ENCODE data around the gene ASTL.

The ASTL gene

DNA sequence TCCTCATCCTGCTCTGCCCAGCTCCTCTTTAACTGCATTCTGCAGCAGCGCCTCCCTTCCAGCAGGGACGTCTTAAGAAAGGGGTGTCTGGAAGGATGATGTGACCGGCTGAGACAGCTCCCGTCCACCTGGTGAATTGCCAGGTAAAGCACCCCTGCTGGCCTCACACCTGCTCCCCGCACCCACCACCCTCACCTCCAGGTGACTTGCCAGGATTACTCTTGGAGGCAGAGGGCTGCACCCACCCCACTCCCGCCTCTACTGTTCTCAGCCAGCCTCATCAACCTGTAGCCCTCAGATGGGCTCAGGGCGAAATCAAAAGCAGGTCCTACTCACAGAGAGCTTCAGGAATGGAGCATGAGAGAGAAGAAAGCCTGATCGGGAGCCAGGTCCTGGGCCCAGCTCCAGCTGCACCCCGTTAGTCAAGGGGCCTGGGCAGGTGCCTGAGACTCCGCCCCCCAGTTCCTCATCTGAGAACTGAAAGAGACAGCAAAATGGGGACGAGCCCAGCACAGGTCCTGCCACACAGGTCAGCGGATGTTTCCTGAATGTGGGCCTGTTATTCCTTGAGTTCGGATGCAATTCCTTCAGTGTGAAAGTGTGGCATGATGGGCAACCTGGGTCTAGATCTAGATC, 27.6 kb downstream of the ASTL start:
- no peak for DNase-seq

DNA sequence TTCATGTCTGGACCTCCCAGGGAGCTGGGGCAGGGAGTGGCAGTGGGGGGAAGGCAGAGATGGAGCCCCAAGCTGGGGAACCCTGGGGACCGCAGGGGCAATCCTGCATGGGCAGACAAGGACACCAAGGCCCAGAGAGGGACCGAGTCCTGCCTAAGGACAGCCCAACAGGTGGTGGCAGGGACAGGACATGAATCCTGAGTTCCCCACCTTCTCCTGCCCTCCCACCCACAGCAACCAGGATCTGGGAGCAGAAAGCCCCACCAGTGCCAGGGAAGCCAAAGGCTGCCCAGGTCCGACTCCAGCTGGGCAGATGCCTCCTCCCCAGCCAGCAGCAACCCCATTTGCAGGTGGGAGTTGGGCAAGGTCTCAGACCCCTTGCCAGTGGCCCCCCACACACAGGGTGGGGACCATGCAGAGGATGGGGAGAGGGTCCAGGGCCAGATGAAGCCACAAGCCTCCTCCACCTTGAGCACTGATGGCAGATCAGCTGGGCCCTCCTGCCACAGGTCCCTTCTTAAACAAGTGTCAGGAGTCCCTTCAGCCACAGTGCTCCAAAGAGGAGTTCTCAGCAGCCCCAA, 28.3 kb downstream of the ASTL start:
- DNase-seq: no peak

DNA sequence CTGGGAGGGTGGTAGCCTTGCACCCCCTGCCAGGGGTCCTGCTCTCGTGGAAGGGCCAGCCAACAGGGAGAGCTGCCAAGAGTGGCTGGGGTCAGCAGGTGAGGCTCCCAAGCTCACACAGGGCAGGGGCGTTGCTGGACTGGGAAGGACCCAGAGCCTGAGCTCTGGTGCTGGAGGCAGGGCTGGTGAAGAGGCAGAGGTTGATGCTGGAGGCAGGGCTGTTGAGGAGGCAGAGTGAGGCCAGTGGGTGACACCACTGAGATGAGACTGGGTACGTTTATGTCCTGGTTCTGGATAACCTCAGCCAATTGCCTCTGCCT, 29.0 kb downstream of the ASTL start:
- DNase-seq: no peak

DNA sequence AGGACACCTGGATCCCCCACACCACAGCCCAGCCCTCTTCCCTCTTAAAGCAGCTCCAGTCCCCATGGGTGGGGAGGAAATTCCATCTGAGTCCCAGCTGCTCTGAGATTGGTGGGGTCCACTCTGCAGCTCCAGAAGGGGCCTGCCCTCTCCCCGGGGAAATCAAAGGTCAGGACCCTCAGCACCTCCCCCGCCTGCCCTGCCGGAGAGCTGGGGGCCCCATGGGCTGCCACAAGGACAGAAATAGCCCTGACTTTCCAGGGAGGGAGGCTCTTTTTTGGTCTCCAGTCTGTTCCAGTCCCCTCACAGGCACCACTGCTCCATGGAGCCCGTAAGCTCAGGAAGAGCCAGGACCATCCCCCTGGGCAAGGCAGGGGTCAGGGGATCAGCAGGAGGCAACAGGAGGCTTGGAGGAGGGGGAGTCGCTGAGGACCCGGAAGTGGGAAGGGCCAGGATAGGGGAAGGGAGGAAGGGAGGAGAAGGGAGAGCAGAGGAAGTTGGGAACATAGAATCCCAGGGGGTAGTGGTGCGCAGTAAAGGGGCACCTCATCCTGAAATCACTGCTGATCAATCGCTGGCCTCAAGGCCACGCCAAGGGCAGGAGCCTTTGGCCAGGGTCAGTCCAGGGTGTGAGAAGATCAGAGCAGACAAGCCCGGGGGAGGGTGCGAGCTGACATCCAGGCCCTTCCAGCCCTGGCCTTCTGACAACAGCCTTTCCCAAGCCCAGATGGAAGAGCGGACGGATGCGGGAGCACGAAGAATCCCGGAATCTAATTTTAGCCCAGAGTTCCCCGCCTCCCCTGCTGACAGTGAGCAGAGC, 29.6 kb downstream of the ASTL start:
- no peak for DNase-seq

DNA sequence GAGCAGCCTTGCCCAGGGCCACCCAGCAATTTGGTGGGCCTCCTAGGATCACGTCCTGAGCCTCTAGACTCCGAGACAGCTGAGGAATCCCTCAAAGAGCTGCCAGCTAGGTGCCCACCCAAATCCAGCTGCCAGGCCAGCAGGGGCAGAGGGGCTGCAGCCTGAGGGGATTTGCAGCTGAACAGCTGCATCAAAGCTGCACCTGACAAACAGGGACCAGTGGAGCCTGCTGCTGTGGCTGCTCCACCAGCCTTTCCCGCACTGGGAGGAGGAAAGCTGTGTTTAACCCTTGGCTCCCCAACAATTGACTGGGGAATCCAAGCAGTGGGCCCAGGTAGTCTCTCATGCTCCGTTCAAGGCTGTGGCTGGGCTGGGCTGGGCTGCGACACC, 30.2 kb downstream of the ASTL start:
- DNase-seq: no peak

DNA sequence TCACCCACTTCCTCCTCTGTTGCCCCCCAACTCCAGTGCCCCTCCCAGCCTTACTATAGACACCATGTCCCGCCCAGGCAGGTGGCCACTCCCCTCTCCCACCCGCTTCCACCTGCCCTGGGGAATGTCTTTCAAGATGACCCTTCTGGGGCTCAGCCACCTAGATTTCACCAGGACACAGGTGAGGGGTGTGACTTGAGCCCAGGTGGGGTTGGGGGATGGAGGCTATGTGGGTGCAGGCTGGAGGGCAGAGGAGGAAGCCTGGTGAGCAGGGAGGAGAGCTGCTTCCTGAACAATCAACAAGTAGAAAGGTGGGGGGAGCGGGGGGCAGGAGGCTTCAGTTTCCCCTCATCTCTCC, 30.6 kb downstream of the ASTL start:
- DNase-seq: no peak

DNA sequence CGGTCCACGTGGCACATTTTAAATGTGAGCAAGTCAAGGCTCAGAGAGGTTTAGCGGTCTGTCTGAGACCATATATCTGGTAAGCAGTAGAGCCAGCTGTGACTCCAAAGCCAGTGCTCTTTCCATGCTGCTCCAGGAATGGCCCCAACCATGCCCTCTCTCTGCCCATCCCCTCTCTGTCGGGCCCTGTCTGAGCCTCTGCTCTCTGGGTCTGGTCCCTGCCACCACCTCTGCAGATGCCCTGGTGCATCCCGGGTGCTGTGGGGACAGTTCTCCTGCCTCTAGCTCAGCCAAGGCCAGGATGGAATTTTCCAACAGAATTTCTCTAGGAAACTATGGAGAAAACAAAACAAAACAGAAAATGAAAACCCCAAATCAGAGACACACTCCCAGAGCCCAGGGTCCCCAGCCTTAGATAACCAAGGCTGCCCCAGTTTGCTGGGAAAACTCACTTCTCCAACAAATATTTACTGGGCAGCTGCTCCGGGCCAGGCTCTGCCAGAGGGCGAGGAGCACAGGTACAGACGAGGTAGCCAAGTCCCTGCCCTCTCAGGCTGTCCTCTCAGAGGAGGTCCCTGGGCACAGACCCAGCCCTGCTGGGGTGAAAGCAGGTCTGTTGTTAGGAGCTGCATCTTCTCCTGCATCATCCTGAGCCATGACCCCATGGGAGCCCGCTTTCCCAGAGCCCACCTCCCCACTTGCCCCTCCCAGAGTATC, 31.2 kb downstream of the ASTL start:
- no peak for DNase-seq

DNA sequence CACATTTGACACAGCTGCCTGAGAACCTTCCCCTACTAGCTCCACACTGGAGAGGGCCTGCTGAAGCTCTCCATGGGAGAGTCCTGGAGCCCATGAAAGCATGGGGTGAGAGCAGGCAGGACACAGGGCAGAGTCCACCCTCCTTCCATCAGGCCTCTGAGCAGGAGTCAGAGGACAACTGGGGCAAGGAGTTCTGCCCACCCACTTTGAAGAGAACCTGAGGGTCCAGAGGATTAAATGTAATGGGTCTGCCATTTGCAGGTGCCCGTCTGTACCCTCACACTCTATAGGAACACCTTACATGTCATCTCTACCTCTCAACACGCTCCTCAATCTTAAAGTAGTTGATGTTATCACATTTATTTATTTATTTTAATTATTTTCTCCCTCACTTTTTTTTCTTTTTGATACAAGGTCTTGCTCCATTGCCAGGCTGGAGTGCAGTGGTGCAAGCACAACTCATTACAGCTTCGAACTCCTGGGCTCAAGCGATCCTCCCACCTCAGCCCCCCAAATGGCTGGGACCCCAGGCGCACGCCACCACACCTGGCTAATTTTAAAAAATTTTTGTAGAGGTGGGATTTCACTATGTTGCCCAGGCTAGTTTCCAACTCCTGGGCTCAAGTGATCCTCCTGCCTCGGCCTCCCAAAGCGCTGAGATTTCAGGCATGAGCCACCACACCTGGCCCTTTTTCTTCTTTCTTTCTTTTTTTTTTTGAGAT, 32.1 kb downstream of the ASTL start:
- no peak for DNase-seq

DNA sequence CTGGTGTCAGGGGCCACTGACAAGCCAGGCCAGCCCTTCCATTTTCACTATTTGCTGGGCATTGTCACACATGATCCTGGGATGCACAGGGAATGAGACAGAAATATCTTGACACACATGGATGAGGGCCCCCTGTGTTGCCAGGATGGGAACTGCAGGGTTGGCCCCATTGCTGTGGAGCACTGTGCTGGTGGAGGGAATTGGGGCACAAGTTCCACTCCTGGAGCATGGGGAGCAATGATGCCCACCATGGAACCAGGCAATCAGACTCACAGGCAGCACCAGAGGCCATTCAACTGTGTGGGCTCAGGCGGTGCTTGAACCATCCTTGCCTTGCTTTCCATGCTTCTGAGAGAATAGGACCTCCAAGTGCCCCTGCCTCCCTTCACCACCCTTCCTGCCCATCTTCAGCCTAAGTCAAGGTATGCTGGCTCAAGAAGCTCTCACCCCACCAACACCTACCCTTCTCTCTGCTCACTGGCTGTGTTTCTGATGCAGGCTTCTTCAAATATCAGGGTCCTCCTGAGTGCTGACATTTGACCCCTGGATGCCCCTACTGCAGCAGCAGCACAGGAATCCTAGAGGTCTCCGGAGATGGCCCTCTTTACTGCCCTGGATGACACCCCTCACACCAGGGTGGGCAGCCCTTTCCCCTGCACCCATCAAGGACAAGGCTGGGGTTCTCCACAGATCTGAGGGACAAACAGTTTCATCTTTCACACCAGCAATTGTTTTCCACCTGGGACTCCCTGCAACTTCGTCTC, 33.0 kb downstream of the ASTL start:
- DNase-seq: no peak

DNA sequence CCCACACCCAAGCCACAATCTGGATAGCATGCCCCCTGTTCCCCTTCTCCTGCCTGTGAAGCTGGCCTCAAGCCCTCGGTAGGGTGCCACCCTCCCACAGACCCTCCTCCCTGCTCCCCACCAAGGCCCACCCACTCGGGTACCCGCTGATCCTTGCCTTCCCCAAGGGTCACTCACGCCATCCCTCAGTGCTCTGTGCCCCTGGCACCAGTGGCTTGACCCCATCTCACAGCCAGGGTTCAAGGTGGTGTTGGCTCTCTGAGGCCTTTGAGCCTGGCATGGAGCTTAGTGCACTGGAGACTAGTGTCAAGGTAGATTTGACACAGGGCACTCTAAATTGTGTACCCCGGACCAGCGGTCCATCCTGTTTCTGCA, 33.8 kb downstream of the ASTL start:
- no peak for DNase-seq

DNA sequence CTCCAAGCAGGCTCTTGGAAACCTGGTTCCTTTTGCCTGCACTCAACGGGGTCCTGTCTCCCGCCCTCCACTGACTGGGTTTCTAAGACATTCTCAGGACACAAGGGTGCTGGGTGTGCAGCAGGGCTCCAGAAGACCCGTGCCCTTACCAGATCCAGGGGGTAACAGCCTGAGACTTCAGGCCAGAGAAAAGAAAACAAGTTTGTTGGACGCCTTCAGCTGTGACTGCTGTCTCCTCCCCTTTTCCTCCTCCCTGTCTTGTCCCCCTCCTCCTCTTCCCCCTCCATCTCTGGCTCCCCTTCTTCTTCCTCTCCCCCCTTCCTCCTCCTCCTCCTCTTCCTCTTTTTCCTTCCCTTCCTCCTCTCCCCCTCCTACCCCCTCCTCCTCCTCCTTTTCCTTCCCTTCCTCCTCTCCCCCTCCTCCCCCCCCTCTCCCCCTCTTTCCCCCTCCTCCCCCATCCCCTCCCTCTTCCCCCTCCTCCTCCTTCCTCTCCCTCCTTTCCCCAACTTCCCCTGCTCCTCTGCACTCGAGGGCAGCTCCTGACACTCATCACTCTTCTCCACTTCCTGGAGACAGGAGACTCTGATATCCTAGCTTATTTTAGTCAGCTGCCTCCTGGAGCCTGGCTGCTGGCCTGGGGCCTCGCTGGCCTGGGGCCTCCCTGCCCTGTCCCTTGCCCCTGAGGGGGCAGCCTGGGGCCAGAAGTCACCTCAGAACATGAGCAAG, 34.4 kb downstream of the ASTL start:
- DNase-seq: no peak

DNA sequence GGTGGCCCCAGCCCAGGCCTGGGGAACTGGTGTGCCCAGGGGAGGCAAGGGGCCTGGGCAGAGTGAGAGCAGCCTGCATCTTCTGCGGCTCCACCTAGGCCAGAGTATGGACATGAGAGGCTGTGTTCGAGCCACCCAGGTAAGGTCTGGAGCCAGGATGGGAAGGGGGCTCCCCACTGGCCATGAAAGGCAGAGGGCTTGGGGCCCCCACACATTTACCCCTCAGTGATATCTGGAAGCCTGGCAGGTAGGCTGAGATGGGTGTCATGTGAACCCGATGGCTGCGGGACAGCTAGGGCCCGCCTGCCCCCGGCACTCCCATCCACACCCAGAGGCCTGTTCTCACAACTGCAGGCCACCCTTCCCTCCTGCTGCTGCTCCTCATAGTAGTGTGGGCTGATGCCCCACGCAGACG, 35.1 kb downstream of the ASTL start:
- no peak for DNase-seq

DNA sequence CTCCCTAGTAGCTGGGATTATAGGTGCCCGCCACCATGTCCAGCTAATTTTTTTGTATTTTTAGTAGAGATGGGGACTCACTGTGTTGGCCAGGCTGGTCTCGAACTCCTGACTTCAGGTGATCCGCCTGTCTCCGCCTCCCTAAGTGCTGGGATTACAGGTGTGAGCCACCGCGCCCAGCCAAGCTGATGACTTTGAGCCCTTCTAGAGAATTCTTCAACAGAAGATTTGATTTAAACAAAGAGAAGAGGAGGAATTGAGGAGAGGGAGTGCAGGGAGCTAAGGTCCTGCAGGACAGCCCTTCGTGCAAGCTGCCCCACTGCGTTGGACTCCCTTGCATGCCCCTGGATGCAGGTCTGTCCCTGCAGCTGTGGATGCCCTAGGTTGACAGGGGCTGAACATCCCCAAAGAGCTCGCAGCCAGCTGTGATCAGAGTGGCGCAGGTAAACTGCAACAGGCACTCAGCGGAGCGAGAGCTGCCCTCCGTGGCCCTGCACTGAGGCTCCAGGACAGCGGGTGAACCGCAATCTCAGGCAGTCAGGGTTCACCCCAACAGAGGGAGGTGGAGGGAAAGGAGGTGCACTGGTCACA, 35.6 kb downstream of the ASTL start:
- DNase-seq: no peak

DNA sequence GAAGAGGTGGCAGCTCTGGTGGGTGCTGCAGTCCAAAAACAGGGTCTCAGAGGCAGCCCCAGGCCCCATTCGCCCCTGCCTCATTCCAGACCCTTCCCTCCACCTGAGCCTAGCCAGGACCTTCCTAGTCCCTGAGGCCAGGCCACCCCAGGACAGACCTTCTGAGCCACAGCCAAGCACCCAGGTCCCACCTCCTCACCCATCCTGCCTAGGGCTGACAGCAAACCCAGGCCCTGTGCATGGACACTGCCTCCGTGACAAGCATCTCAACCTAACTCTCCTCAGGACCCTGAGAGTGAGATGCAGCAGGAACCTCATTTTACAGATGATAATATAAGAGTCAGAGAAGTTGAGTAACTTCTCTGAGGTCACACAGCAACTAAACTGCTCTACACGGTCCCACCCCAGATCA, 37.4 kb downstream of the ASTL start:
- no peak for DNase-seq

DNA sequence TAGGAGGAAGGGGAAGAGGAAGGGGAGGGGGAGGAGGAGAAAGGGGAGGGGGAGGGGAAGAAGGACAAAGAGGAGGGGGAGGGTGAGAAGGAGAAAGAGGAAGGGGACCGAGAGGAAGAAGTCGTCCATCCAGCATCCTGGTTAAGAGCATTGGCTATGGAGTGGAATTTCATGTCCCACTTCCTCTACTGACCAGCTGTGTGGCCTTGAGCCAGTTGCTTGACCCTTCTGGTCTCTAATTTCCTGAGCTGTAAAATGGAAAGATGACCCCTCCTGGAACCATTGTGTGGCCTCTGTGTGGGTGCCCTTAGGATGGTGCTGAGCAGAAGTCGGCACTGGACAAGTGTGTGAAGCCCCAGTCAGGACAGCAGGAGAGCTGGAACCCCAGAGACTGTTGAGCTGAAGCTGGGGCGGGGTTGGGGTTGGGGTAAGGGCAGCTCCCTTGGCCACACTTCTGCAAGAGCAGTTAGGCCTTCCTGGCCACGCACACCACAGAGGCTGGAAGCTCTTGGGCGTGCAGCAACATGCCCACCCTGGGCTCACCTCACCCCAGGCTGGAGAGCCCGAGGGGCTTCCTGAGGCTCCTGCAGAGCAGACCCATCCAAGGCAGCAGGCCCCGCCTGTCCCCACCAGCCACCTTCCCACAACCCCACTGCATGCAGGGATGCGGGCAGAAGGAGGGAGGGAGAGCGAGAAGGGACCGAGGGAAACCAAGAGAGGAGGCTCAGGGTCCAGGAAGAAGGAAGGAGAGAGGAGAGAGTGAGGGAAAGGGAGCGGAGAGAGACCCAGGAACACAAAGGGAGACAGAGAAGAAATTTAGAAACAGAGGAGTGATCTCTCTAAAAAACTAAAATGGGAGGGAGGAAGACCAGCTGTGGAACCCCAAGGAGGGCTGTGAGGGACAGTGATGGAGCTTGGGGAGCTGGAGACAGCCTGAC, 38.2 kb downstream of the ASTL start:
- DNase-seq: no peak

DNA sequence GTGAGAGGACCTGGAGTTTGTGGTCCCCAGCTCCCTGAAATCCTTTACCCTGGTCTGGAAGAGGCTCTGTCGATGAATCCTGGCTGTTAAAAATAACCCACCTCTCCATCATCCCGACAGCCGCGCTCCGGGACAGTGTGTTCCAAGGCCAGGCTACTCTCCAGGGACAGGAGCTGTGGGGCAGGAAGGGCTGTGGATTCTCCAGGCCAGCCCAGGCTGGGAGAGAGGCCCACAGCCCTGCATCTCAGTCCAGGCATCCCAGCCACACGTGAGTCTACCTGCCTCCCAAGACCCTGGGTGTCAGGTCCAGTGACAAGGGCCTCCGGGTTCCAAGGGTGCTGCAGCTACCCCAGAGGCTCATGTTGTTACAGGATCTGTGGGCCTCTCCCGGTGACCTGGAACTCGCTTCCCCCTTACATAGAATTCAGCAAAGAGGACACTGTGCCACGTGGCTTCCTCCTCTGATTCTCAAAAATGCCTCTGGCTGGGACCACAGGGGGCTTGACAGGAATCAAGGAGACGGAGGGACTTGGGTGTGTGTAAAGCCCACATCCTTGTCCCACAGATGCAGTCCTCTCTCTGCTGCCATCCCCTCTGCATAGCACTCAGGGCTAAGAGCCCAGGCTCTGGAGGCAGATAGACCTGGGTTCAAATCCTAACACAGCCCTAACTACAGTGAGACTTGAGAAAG, 39.3 kb downstream of the ASTL start:
- DNase-seq: no peak

DNA sequence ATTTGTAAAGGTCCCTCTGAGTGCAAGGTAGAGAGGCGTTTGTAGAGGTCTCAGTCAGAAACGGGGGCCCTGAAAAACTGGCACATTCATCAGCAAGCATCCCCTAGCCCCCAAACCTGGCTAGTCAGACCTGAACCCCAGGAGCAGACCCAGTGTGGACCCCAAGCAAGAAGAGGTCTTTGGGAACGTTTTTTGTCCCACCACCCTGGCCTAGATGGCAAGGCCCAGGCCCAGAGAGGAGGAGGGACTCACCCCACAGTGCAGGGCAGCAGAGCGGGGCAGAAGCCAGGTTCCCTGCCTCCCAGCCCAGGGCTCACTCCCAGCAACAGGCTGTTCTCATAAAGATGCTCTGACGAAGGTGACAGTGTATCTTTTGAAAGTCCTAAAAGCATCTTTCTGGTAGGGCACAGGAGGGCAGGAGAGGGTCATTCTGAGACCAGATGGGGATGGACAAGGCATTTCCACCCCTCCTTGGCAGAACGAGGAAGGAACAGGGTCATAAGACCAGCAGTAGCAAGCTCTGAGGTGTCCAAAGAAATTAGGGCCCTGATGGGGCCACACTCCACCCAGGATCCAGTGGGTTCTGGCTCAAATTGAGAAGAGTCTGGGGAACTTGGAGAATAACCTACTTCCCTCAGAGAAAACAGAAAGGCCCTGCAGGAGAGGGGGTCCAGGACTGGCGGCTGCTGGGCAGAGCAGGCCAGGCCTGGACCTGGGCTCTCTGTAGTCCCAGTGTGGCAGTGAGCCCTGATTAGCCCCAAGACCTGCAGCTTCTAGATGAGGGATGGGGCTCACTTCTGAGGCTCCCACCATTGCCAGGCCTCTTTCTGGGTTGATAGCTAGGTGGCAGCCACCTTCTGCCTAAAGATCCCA, 40.1 kb downstream of the ASTL start:
- no peak for DNase-seq

DNA sequence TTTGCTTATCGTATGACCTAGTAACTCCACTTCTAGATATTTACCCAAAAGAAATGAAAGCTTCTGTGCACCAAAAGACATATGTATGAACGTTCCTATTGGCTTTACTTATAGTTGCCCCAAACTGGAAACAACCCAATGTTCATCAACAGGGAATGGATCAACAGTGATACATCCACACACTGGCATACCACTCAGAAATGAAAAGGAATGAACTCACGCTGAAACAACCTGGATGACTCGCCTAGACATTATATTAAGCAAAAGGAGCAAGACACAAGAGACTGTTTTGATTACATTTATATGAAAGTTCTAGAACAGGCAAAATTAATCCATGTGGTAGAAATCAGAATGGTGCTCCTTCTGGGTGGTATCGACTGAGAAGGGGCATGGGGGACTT, 40.9 kb downstream of the ASTL start:
- DNase-seq: no peak

Measured in activated CD4-positive, alpha-beta T cell treated with anti-CD3 and anti-CD28 coated beads, Interleukin-2, Interleukin-6, amounts not matched to agents 100 ng/mL and 50 ng/mL, durations not matched to agents 16 hours and 8 hours (primary cell).